OCI-LY7 (cell line): ENCODE results near the gene CPB2.

Experiments used
- CTCF ChIP-seq: fragments of 200-600 bp; sonication (generic); conservative IDR thresholded peaks from 2 replicates; pipeline ENCODE4 v1.5.1; 2014; ENCODE audit warnings: mild to moderate bottlenecking, antibody characterized with exemption, low read length, moderate library complexity, mixed read lengths
- EZH2phosphoT487 ChIP-seq: fragments of 200-600 bp; sonication (generic); IDR thresholded peaks from 2 replicates; pipeline ENCODE4 v1.6.1; 2018; ENCODE audit warnings: low read depth, borderline replicate concordance, mild to moderate bottlenecking, mixed run types, antibody characterized with exemption, low read length, moderate library complexity, mixed read lengths

- TF ChIP-seq CTCF (no peak), EZH2phosphoT487 (no peak)
Observed at GRCh38 chr13:46038296-46038695, 66.5 kb downstream of the CPB2 start.
